Ishikawa (cell line): Measurements from ENCODE around the gene POLN.

Source experiments
- CEBPB ChIP-seq: IDR thresholded peaks from 2 replicates; pipeline ENCODE4 v1.6.1; 2012
- MAX ChIP-seq: IDR thresholded peaks from 2 replicates; pipeline ENCODE4 v1.6.1; 2012
- NFIC ChIP-seq: IDR thresholded peaks from 2 replicates; pipeline ENCODE4 v1.6.1; 2012
- RAD21 ChIP-seq: IDR thresholded peaks from 2 replicates; pipeline ENCODE4 v1.6.1; 2012; ENCODE audit warnings: low read depth
- TCF12 ChIP-seq: IDR thresholded peaks from 2 replicates; pipeline ENCODE4 v1.6.1; 2012; ENCODE audit warnings: low read depth
- ZBTB7A ChIP-seq: IDR thresholded peaks from 2 replicates; pipeline ENCODE4 v1.6.1; 2012; ENCODE audit warnings: low read depth

GRCh38 chr4:2061186-2062131 lies 180.5 kb downstream of the POLN start:
- TF ChIP-seq CEBPB (no peak), ZBTB7A (no peak), TCF12 (no peak), RAD21 (no peak), MAX (no peak), NFIC (no peak)
